ENCODE data around the gene CKMT2. TPM values are rescaled to one million over a fixed set of nuclear protein-coding genes. Genes with fewer than 3 reads are reported as not detected.
A peak's percentile ranks its signal among the peaks of the same experiment; 100 is the strongest.

Gene CKMT2
- total RNA-seq, 4 donors from 2014 or later: 8.6 to 14.9 (median 12.9) TPM

- H3K9me3 ChIP-seq: no peaks in the 10 kb centered on the region
- TF ChIP-seq EP300 (IDR thresholded peaks at IDR 0.05) (no peak), CTCF (IDR thresholded peaks at IDR 0.05) (no peak), POLR2AphosphoS5 (IDR thresholded peaks at IDR 0.05) (no peak), POLR2A (IDR thresholded peaks at IDR 0.05; ENCODE audit: low read depth) (no peak)
- H3K27me3 ChIP-seq: no peaks in the 10 kb centered on the region
- intact Hi-C loops (cut with DNase I): no loop called here
- no peak overlapping the region for H3K27ac ChIP-seq (replicated peaks in 1 of 4)
- peaks cover 0 to 7% (median 0%) of the 10 kb centered on the region in 4 donors for H3K36me3 ChIP-seq
- WGBS: 67% methylated on average over 1 of the region's 1 CpG
- H3K4me3 ChIP-seq: no peak overlapping the region
- DNase-seq (ENCODE audit: extremely low spot score): no peak
- peaks cover under 1 to 3% (median 1%) of the 10 kb centered on the region in 4 donors for H3K4me1 ChIP-seq
These were observed 6.2 kb upstream of the CKMT2 start for GRCh38 chr5:81226949-81227348.

GRCh38 chr5:81228084-81228483 is 5.0 kb upstream of the CKMT2 start:
- 67% methylated on average over 4 of the region's 4 CpGs for WGBS
- TF ChIP-seq CTCF (IDR thresholded peaks at IDR 0.05): no peak
- no peak for TF ChIP-seq EP300 (IDR thresholded peaks at IDR 0.05)
- TF ChIP-seq POLR2A (IDR thresholded peaks at IDR 0.05; ENCODE audit: low read depth): no peak
- TF ChIP-seq POLR2AphosphoS5 (IDR thresholded peaks at IDR 0.05): no peak
- H3K27me3 ChIP-seq: no peaks in the 10 kb centered on the region
- intact Hi-C loops (cut with DNase I): no loop called here
- no peak for DNase-seq (ENCODE audit: extremely low spot score)
- peaks cover 12 to 14% (median 12%) of the 10 kb centered on the region in 4 donors for H3K4me1 ChIP-seq
- H3K27ac ChIP-seq (replicated peaks in 1 of 4): no peak overlapping the region
- H3K9me3 ChIP-seq: no peaks in the 10 kb centered on the region
- H3K36me3 ChIP-seq: peaks cover 0 to 7% (median 0%) of the 10 kb centered on the region in 4 donors
- no peak overlapping the region for H3K4me3 ChIP-seq

- no peaks in the 10 kb centered on the region for H3K27me3 ChIP-seq
- H3K27ac ChIP-seq (replicated peaks in 1 of 4): no peak overlapping the region
- DNase-seq (ENCODE audit: extremely low spot score): no peak
- TF ChIP-seq CTCF (IDR thresholded peaks at IDR 0.05): no peak
- intact Hi-C loops (cut with DNase I): loop anchor here (5.0 kb wide), 1 partner anchor 72 kb away; the partner anchor contains the start of gene ZCCHC9
- 74% methylated on average over 8 of the region's 8 CpGs for whole genome bisulfite sequencing
- H3K36me3 ChIP-seq: peaks cover 0 to 7% (median 0%) of the 10 kb centered on the region in 4 donors
- peaks cover 25 to 36% (median 35%) of the 10 kb centered on the region in 4 donors for H3K4me1 ChIP-seq
- no peak overlapping the region for H3K4me3 ChIP-seq
- H3K9me3 ChIP-seq: no peaks in the 10 kb centered on the region
These were observed 2.7 kb upstream of the CKMT2 start for GRCh38 chr5:81230416-81230815.

- TF ChIP-seq EP300 (IDR thresholded peaks at IDR 0.05) (no peak), POLR2AphosphoS5 (IDR thresholded peaks at IDR 0.05) (peak; percentile 7 to 73)
- no peak for DNase-seq (ENCODE audit: extremely low spot score)
- H3K27ac ChIP-seq (replicated peaks in 1 of 4): peak overlapping the region; percentile 77 to 86 (median 82)
- peak overlapping the region; percentile 45 to 57 (median 50) for H3K4me3 ChIP-seq
- intact Hi-C loops (cut with DNase I): loop anchor here (5.0 kb wide), 1 partner anchor 70 kb away; the partner anchor contains the start of gene ZCCHC9
- no peaks in the 10 kb centered on the region for H3K36me3 ChIP-seq
- 46% methylated on average over 6 of the region's 12 CpGs for WGBS
- no peaks in the 10 kb centered on the region for H3K9me3 ChIP-seq
- H3K4me1 ChIP-seq: peaks cover 31 to 43% (median 43%) of the 10 kb centered on the region in 4 donors
- H3K27me3 ChIP-seq: no peaks in the 10 kb centered on the region
These were observed 550 bp upstream of the CKMT2 start for GRCh38 chr5:81232464-81233079.

GRCh38 chr5:81234299-81234698 is 1.2 kb downstream of the CKMT2 start:
- intact Hi-C loops (cut with DNase I): loop anchor here (5.0 kb wide), 1 partner anchor 68 kb away; the partner anchor contains the start of gene ZCCHC9
- peak overlapping the region; percentile 77 to 86 (median 82) for H3K27ac ChIP-seq (replicated peaks in 1 of 4)
- TF ChIP-seq EP300 (IDR thresholded peaks at IDR 0.05) (no peak), POLR2AphosphoS5 (IDR thresholded peaks at IDR 0.05) (no peak), POLR2A (IDR thresholded peaks at IDR 0.05; ENCODE audit: low read depth) (no peak)

More at GRCh38 chr5:81234299-81234698, 1.2 kb downstream of the CKMT2 start:
- no peaks in the 10 kb centered on the region for H3K36me3 ChIP-seq
- 91% methylated on average over 6 of the region's 7 CpGs for WGBS
- H3K4me1 ChIP-seq: peaks cover 31 to 46% (median 43%) of the 10 kb centered on the region in 4 donors
- no peaks in the 10 kb centered on the region for H3K9me3 ChIP-seq
- no peaks in the 10 kb centered on the region for H3K27me3 ChIP-seq
- H3K4me3 ChIP-seq: no peak overlapping the region
- DNase-seq (ENCODE audit: extremely low spot score): no peak
